T-helper 17 cell (primary cell): ENCODE results near the gene SAMMSON. TPM values are rescaled to one million over a fixed set of nuclear protein-coding genes. Genes with fewer than 3 reads are reported as not detected.

Source experiments
- ATAC-seq: fragments of 150-1000 bp; cut with Tn5 transposase; 2 replicates; pipeline ENCODE4 v1.10.0; 2021; ENCODE audit warnings: mild to moderate bottlenecking, moderate library complexity
- DNase-seq, 3 donors: peaks; one replicate each; pipeline versions ENCODE4 v3.0.0 to v3.0.0-alpha.2; 2020 to 2021
- H3K9me3 ChIP-seq: one replicate; pipeline ENCODE4 v1.7.0; 2013; ENCODE audit warnings: low read length, mild to moderate bottlenecking; ENCODE audit not compliant: control insufficient read depth, poor library complexity, severe bottlenecking
- H3K27ac Mint-ChIP-seq: one replicate; pipeline ENCODE4 v1.8.0; 2022; ENCODE audit warnings: mild to moderate bottlenecking, moderate library complexity, mixed read lengths
- H3K27me3 Mint-ChIP-seq: one replicate; pipeline ENCODE4 v1.8.0; 2022; ENCODE audit warnings: mixed read lengths
- H3K36me3 Mint-ChIP-seq: one replicate; pipeline ENCODE4 v1.8.0; 2022; ENCODE audit warnings: low read depth, mixed read lengths
- H3K4me1 Mint-ChIP-seq: one replicate; pipeline ENCODE4 v1.8.0; 2022; ENCODE audit warnings: mild to moderate bottlenecking, mixed read lengths
- H3K4me3 Mint-ChIP-seq: one replicate; pipeline ENCODE4 v1.8.0; 2022; ENCODE audit warnings: mild to moderate bottlenecking, moderate library complexity, mixed read lengths
- total RNA-seq, 4 donors: library from RNA in 2 of 4; stranded (reverse) in 2 of 4; gene quantifications; one replicate each; pipeline ENCODE4 v1.2.3 and lab custom pipeline; 2022 to 2026

SAMMSON gene
- total RNA-seq, 2 donors from 2014 or later = not detected

GRCh38 chr3:70076396-70076795 lies 76.9 kb downstream of the SAMMSON start:
- Mint-ChIP-seq H3K4me1 (no peaks in the 10 kb centered on the region), H3K27me3 (peaks cover 35% of the 10 kb centered on the region), H3K4me3 (no peak overlapping the region), H3K27ac (no peak overlapping the region), H3K36me3 (no peaks in the 10 kb centered on the region)
- ATAC-seq = no peak
- H3K9me3 ChIP-seq = no peaks in the 10 kb centered on the region
- DNase-seq = no peak

- H3K4me1 Mint-ChIP-seq = no peaks in the 10 kb centered on the region
- H3K36me3 Mint-ChIP-seq = no peaks in the 10 kb centered on the region
- no peak overlapping the region for H3K27ac Mint-ChIP-seq
- H3K9me3 ChIP-seq = no peaks in the 10 kb centered on the region
- H3K27me3 Mint-ChIP-seq = peaks cover 26% of the 10 kb centered on the region
- H3K4me3 Mint-ChIP-seq = no peak overlapping the region
- DNase-seq (no peak), ATAC-seq (no peak)
Measured at GRCh38 chr3:70078778-70079177, 79.2 kb downstream of the SAMMSON start.

- DNase-seq = no peak
- no peaks in the 10 kb centered on the region for H3K36me3 Mint-ChIP-seq
- peaks cover 23% of the 10 kb centered on the region for H3K27me3 Mint-ChIP-seq
- ATAC-seq = no peak
- H3K9me3 ChIP-seq = no peaks in the 10 kb centered on the region
- no peaks in the 10 kb centered on the region for H3K4me1 Mint-ChIP-seq
- H3K27ac Mint-ChIP-seq = no peak overlapping the region
- H3K4me3 Mint-ChIP-seq = no peak overlapping the region
Measured at GRCh38 chr3:70085613-70086012, 86.1 kb downstream of the SAMMSON start.

- no peaks in the 10 kb centered on the region for H3K9me3 ChIP-seq
- Mint-ChIP-seq H3K4me3 (no peak overlapping the region), H3K27ac (no peak overlapping the region), H3K36me3 (no peaks in the 10 kb centered on the region), H3K27me3 (peaks cover 21% of the 10 kb centered on the region), H3K4me1 (no peaks in the 10 kb centered on the region)
- ATAC-seq (no peak), DNase-seq (no peak)
Measured at GRCh38 chr3:70086336-70086735, 86.8 kb downstream of the SAMMSON start.

- DNase-seq = no peak
- no peaks in the 10 kb centered on the region for H3K9me3 ChIP-seq
- no peak for ATAC-seq
- Mint-ChIP-seq H3K27ac (no peak overlapping the region), H3K27me3 (peaks cover 19% of the 10 kb centered on the region), H3K4me1 (peaks cover 2% of the 10 kb centered on the region), H3K4me3 (no peak overlapping the region), H3K36me3 (no peaks in the 10 kb centered on the region)
Measured at GRCh38 chr3:70090322-70090913, 90.9 kb downstream of the SAMMSON start.

GRCh38 chr3:70094197-70094596 lies 94.7 kb downstream of the SAMMSON start:
- ATAC-seq = no peak
- Mint-ChIP-seq H3K4me3 (no peak overlapping the region), H3K27ac (no peak overlapping the region), H3K4me1 (peaks cover 2% of the 10 kb centered on the region), H3K36me3 (no peaks in the 10 kb centered on the region), H3K27me3 (peaks cover 12% of the 10 kb centered on the region)
- H3K9me3 ChIP-seq = no peaks in the 10 kb centered on the region
- DNase-seq = no peak

GRCh38 chr3:70095260-70095659 lies 95.7 kb downstream of the SAMMSON start:
- no peaks in the 10 kb centered on the region for H3K36me3 Mint-ChIP-seq

GRCh38 chr3:70096376-70097066 lies 97.0 kb downstream of the SAMMSON start:
- H3K27me3 Mint-ChIP-seq = peaks cover 9% of the 10 kb centered on the region
- no peak overlapping the region for H3K4me3 Mint-ChIP-seq
- H3K4me1 Mint-ChIP-seq = peaks cover under 1% of the 10 kb centered on the region
- ATAC-seq = no peak
- DNase-seq = no peak
- no peaks in the 10 kb centered on the region for H3K36me3 Mint-ChIP-seq
- H3K27ac Mint-ChIP-seq = no peak overlapping the region
- H3K9me3 ChIP-seq = no peaks in the 10 kb centered on the region

More at GRCh38 chr3:70095260-70095659, 95.7 kb downstream of the SAMMSON start:
- DNase-seq (no peak), ATAC-seq (no peak)
- H3K4me1 Mint-ChIP-seq = peaks cover 2% of the 10 kb centered on the region
- no peak overlapping the region for H3K4me3 Mint-ChIP-seq
- H3K27ac Mint-ChIP-seq = no peak overlapping the region
- no peaks in the 10 kb centered on the region for H3K9me3 ChIP-seq
- peaks cover 12% of the 10 kb centered on the region for H3K27me3 Mint-ChIP-seq

GRCh38 chr3:70097084-70097483 lies 97.6 kb downstream of the SAMMSON start:
- ATAC-seq (no peak), DNase-seq (no peak)
- H3K4me3 Mint-ChIP-seq = no peak overlapping the region
- no peaks in the 10 kb centered on the region for H3K36me3 Mint-ChIP-seq
- H3K9me3 ChIP-seq = no peaks in the 10 kb centered on the region
- H3K4me1 Mint-ChIP-seq = no peaks in the 10 kb centered on the region
- peaks cover 7% of the 10 kb centered on the region for H3K27me3 Mint-ChIP-seq
- no peak overlapping the region for H3K27ac Mint-ChIP-seq

GRCh38 chr3:70108072-70108471 lies 108.5 kb downstream of the SAMMSON start:
- ATAC-seq (no peak), DNase-seq (no peak)
- Mint-ChIP-seq H3K27ac (no peak overlapping the region), H3K4me1 (no peaks in the 10 kb centered on the region), H3K4me3 (no peak overlapping the region), H3K36me3 (no peaks in the 10 kb centered on the region), H3K27me3 (no peaks in the 10 kb centered on the region)
- H3K9me3 ChIP-seq = no peaks in the 10 kb centered on the region

- DNase-seq (no peak), ATAC-seq (no peak)
- no peaks in the 10 kb centered on the region for H3K9me3 ChIP-seq
- H3K27ac Mint-ChIP-seq = no peak overlapping the region
- H3K4me1 Mint-ChIP-seq = no peaks in the 10 kb centered on the region
- no peaks in the 10 kb centered on the region for H3K36me3 Mint-ChIP-seq
- no peak overlapping the region for H3K4me3 Mint-ChIP-seq
- peaks cover 2% of the 10 kb centered on the region for H3K27me3 Mint-ChIP-seq
Measured at GRCh38 chr3:70108546-70108945, 109.0 kb downstream of the SAMMSON start.

GRCh38 chr3:70110066-70110465 lies 110.5 kb downstream of the SAMMSON start:
- no peaks in the 10 kb centered on the region for H3K9me3 ChIP-seq
- no peak overlapping the region for H3K4me3 Mint-ChIP-seq
- H3K27ac Mint-ChIP-seq = no peak overlapping the region
- no peak for ATAC-seq
- DNase-seq = no peak
- no peaks in the 10 kb centered on the region for H3K4me1 Mint-ChIP-seq
- no peaks in the 10 kb centered on the region for H3K36me3 Mint-ChIP-seq
- peaks cover 9% of the 10 kb centered on the region for H3K27me3 Mint-ChIP-seq

- no peak overlapping the region for H3K27ac Mint-ChIP-seq
- H3K36me3 Mint-ChIP-seq = no peaks in the 10 kb centered on the region
- DNase-seq = no peak
- no peak for ATAC-seq
- H3K9me3 ChIP-seq = no peaks in the 10 kb centered on the region
- no peak overlapping the region for H3K4me3 Mint-ChIP-seq
- H3K4me1 Mint-ChIP-seq = no peaks in the 10 kb centered on the region
- peaks cover 14% of the 10 kb centered on the region for H3K27me3 Mint-ChIP-seq
Measured at GRCh38 chr3:70111411-70111810, 111.9 kb downstream of the SAMMSON start.

- H3K9me3 ChIP-seq = no peaks in the 10 kb centered on the region
- DNase-seq (no peak), ATAC-seq (no peak)
- Mint-ChIP-seq H3K4me1 (no peaks in the 10 kb centered on the region), H3K27me3 (peaks cover 14% of the 10 kb centered on the region), H3K4me3 (no peak overlapping the region), H3K27ac (no peak overlapping the region), H3K36me3 (no peaks in the 10 kb centered on the region)
Measured at GRCh38 chr3:70112751-70113150, 113.2 kb downstream of the SAMMSON start.
